Right atrium auricular region (tissue), 2 donors: ENCODE data around the gene BACH1. TPM values are rescaled to one million over a fixed set of nuclear protein-coding genes. Genes with fewer than 3 reads are reported as not detected.
"Not testable (repeated sequence)": the region's sequence is repeated elsewhere in the genome, so short reads cannot be mapped to it uniquely, and the experiment has no call there.

Source experiments
- DNase-seq: peaks from one replicate; pipeline ENCODE4 v3.0.0-alpha.2; 2019; ENCODE audit warnings: low spot score
- H3K27ac ChIP-seq, 2 donors: fragments of 200-600 bp; sonication (generic); 1 replicate in 1 of 2; 2 replicates in 1 of 2; pipeline ENCODE4 v1.5.1; 2016 to 2019
- H3K27me3 ChIP-seq, 2 donors: fragments of 200-600 bp; sonication (generic); one replicate each; pipeline versions ENCODE4 v1.5.1 to v1.6.0; 2017 to 2019
- H3K36me3 ChIP-seq: fragments of 200-600 bp; sonication (generic); one replicate; pipeline ENCODE4 v1.5.1; 2016
- H3K4me1 ChIP-seq, 2 donors: fragments of 200-600 bp; sonication (generic); one replicate each; pipeline versions ENCODE4 v1.5.1 to v1.6.0; 2017 to 2019
- H3K4me3 ChIP-seq, 2 donors: fragments of 200-600 bp; sonication (generic); 1 replicate in 1 of 2; 2 replicates in 1 of 2; pipeline ENCODE4 v1.5.1; 2017 to 2019; ENCODE audit warnings: mild to moderate bottlenecking in 1 of 2, moderate library complexity in 1 of 2
- H3K9me3 ChIP-seq, 2 donors: fragments of 200-600 bp; sonication (generic); one replicate each; pipeline ENCODE4 v1.5.1; 2019
- total RNA-seq, 2 donors: library from RNA; depleted of rRNA; stranded (reverse); fragments of >200 nt; gene quantifications; one replicate each; pipeline ENCODE4 v1.1.0, GENCODE V29; 2016
- TF ChIP-seq, protein P1 (sequence below), 2 donors: fragments of 200-600 bp; sonication (generic); IDR thresholded peaks; one replicate each; pipeline ENCODE4 v1.5.1; 2019; ENCODE audit warnings: antibody characterized with exemption in 2 of 2

Gene BACH1
- total RNA-seq, 2 donors from 2014 or later = 16.0 to 31.2 TPM

DNA sequence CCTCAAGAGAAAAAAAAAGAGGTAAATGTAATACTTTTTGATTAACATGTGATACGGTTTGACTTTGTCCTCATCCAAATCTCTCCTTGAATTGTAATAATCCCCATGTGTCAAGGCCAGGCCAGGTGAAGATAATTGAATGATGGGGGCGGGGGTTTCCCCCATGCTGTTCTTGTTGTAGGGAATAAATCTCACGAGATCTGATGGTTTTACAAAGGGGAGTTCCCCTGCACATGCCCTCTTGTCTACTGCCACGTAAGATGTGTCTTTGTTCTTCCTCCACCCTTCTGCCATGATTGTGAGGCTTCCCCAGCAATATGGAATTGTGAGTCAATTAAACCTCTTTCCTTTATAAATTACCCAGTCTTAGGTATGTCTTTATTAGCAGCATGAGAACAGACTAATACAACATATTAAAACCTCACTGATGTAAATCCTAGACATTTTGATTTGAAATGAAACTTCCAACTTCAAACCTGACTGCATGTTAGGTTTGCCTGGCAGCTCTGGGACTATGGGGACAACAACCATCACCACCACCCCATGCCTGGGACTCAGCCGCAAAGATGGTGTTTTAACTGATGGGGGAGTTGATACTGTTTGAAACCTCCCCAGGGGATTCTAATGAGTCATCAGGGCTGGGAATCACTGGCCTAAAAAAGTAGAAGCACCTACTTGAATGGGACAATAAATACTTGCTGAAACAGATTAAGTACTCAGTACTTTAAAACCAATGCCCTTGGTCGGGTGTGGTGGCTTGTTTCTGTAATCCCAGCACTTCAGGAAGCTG lies 32.8 kb upstream of the BACH1 start:
- H3K9me3 ChIP-seq = no peaks in the 10 kb centered on the region
- DNase-seq = no peak
- H3K27ac ChIP-seq = no peak overlapping the region

DNA sequence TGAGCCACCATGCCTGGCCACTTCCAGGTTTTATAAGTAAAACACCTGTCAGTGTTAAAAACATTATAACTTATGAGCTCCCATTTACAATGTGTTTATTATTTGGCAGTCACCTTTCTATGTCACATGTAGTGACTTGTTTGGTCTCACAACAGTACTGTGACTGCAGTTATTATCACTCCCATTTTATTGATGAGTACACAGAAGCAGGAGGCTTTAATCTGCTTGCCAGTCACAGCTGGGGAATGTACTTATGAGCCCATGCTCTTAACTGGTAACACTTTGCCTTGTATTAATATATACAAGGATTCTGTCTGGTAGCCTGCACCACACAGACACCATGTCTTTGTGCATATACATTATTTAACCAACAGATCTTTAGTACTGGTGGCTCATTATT lies 31.1 kb upstream of the BACH1 start:
- no peaks in the 10 kb centered on the region for H3K27me3 ChIP-seq
- TF ChIP-seq, protein P1, sequence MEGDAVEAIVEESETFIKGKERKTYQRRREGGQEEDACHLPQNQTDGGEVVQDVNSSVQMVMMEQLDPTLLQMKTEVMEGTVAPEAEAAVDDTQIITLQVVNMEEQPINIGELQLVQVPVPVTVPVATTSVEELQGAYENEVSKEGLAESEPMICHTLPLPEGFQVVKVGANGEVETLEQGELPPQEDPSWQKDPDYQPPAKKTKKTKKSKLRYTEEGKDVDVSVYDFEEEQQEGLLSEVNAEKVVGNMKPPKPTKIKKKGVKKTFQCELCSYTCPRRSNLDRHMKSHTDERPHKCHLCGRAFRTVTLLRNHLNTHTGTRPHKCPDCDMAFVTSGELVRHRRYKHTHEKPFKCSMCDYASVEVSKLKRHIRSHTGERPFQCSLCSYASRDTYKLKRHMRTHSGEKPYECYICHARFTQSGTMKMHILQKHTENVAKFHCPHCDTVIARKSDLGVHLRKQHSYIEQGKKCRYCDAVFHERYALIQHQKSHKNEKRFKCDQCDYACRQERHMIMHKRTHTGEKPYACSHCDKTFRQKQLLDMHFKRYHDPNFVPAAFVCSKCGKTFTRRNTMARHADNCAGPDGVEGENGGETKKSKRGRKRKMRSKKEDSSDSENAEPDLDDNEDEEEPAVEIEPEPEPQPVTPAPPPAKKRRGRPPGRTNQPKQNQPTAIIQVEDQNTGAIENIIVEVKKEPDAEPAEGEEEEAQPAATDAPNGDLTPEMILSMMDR (IDR thresholded peaks at IDR 0.05) = no peak
- no peaks in the 10 kb centered on the region for H3K4me1 ChIP-seq
- H3K36me3 ChIP-seq = no peaks in the 10 kb centered on the region
- H3K9me3 ChIP-seq = no peaks in the 10 kb centered on the region
- no peak overlapping the region for H3K4me3 ChIP-seq
- DNase-seq = no peak
- no peak overlapping the region for H3K27ac ChIP-seq

More for the DNA sequence above, 32.8 kb upstream of the BACH1 start:
- TF ChIP-seq, protein P1 (IDR thresholded peaks at IDR 0.05) = no peak
- Histone ChIP-seq H3K36me3 (no peaks in the 10 kb centered on the region), H3K4me1 (no peaks in the 10 kb centered on the region), H3K27me3 (no peaks in the 10 kb centered on the region), H3K4me3 (no peak overlapping the region)

DNA sequence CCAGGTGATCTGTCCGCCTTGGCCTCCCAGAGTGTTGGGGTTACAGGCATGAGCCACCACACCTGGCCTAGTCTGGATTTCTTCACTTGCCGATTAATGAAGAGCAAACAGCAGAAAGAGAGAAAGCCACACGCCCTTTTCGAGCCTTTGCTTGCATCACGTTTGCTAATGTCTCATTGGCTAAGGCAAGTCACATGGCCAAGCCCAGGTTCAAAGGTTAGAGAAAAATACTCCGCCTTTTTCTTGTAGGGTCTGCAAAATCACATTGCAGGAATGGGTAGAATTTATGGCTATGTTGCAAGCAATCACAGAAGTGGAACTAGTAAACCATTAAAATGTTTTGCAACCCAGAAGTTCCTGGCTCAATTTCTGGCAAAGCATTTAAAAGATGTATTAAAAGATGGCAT lies 26.8 kb upstream of the BACH1 start:
- TF ChIP-seq, protein P1 (IDR thresholded peaks at IDR 0.05) = no peak
- Histone ChIP-seq H3K9me3 (no peaks in the 10 kb centered on the region), H3K36me3 (no peaks in the 10 kb centered on the region), H3K4me1 (no peaks in the 10 kb centered on the region), H3K27me3 (no peaks in the 10 kb centered on the region), H3K4me3 (no peak overlapping the region), H3K27ac (no peak overlapping the region)
- DNase-seq = no peak

DNA sequence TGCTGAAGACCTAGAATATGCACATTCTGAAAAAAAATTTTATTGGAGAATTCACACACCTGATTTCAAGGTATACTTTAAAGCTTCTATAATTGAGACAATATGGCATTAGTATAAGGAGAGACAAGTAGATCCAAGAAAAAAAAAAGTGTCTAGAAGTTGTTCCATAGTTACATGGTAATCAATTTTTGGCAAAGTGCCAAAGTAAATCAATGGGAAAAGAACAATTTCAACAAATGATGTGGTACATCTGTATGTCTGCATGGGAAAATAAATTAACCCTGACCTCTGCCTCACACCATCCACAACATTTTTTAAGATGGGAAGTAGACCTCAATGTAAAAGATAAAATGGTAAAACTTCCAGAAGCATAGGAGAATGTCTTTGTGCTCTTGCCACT lies 21.3 kb upstream of the BACH1 start:
- H3K4me1 ChIP-seq = no peaks in the 10 kb centered on the region
- no peak overlapping the region for H3K4me3 ChIP-seq

DNA sequence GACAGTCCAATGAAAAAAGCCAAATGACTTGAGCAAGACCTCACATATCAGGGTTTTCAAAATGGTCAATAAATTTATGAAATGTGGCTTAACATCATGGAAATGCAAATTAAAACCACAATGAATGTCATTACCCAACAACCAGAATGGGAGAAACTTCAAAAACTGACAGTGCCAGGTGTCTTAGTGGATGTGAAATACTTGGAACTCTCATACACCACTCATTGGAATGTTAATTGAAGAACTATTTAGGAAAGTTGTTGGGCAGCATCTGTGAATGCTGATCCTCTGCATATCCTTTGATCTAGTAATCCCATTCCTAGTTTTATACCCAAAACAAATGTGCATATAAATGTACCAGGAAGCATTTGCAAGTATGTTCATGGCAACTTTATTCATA lies 19.2 kb upstream of the BACH1 start:
- DNase-seq = no peak
- Histone ChIP-seq H3K4me1 (no peaks in the 10 kb centered on the region), H3K4me3 (no peak overlapping the region), H3K27ac (no peak overlapping the region), H3K27me3 (no peaks in the 10 kb centered on the region), H3K36me3 (no peaks in the 10 kb centered on the region), H3K9me3 (no peaks in the 10 kb centered on the region)
- TF ChIP-seq, protein P1 (IDR thresholded peaks at IDR 0.05) = no peak

More for the DNA sequence above, 21.3 kb upstream of the BACH1 start:
- DNase-seq = no peak
- TF ChIP-seq, protein P1 (IDR thresholded peaks at IDR 0.05) = no peak
- Histone ChIP-seq H3K9me3 (no peaks in the 10 kb centered on the region), H3K27ac (no peak overlapping the region), H3K36me3 (no peaks in the 10 kb centered on the region), H3K27me3 (no peaks in the 10 kb centered on the region)

DNA sequence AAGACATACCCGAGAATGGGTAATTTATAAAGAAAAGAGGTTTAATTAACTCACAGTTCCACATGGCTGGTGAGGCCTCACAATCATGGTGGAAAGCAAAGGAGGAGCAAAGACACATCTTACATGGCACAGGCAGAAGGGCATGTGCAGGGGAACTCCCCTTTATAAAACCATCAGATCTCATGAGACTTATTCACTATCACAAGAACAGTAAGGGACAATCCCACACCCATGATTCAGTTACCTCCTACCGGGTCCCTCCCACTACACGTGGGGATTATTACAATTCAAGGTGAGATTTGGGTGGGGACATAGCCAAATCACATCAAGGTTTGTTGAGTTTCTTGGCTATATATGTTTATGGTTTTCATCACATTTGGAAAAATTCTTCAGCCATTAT lies 16.9 kb upstream of the BACH1 start:
- DNase-seq, H3K27ac ChIP-seq, H3K27me3 ChIP-seq, H3K36me3 ChIP-seq, H3K9me3 ChIP-seq, H3K4me1 ChIP-seq, H3K4me3 ChIP-seq: not testable (repeated sequence)
